ENCODE results near the gene C1QTNF2.

Gene C1QTNF2

GRCh38 chr5:160397492-160397891 is 27.1 kb upstream of the C1QTNF2 start:
- H3K36me3 ChIP-seq (replicated peaks in 1 of 2; ENCODE audit: control insufficient read depth in 2 of 2, insufficient read depth in 2 of 2, low read length in 2 of 2), result peaks cover 3 to 63% of the 10 kb centered on the region in 2 donors
- H2AFZ ChIP-seq (ENCODE audit: low read length), result no peak overlapping the region
- no peak overlapping the region for H3K18ac ChIP-seq (ENCODE audit: low read length)
- no peak overlapping the region for H4K8ac ChIP-seq (ENCODE audit: low read depth, low read length)
- no peak overlapping the region for H2BK5ac ChIP-seq (ENCODE audit: low read length)
- H3K27me3 ChIP-seq (ENCODE audit: control insufficient read depth in 3 of 3, insufficient read depth in 3 of 3, low read depth in 1 of 3, low read length in 3 of 3), result no peaks in the 10 kb centered on the region
- H2BK12ac ChIP-seq (ENCODE audit: low read length), result no peak overlapping the region
- H2BK15ac ChIP-seq (ENCODE audit: low read length), result no peak overlapping the region
- H3K4me2 ChIP-seq (ENCODE audit: insufficient read depth, low read length, poor library complexity, severe bottlenecking), result no peak overlapping the region
- no peak overlapping the region for H2BK120ac ChIP-seq (ENCODE audit: low read depth, low read length)
- H3K14ac ChIP-seq (ENCODE audit: low read length), result no peak overlapping the region
- no CpG with 5 or more reads among the region's 1 CpG for WGBS, 2 donors (ENCODE audit: extremely low coverage in 2 of 2, insufficient read length in 2 of 2, insufficient replicate concordance in 1 of 2)
- H3K23ac ChIP-seq (ENCODE audit: low read depth, low read length, poor library complexity), result no peak overlapping the region
- no peak overlapping the region for H2AK5ac ChIP-seq (ENCODE audit: low read depth, low read length)
- H4K91ac ChIP-seq (ENCODE audit: low read depth, low read length, poor library complexity), result no peak overlapping the region
- H3K4me3 ChIP-seq (ENCODE audit: low read length in 2 of 2), result no peak overlapping the region
- no peak overlapping the region for H3K9ac ChIP-seq (ENCODE audit: low read depth, low read length, poor library complexity)
- no peaks in the 10 kb centered on the region for H3K4me1 ChIP-seq (ENCODE audit: control insufficient read depth in 2 of 2, insufficient read depth in 1 of 2, low read depth in 1 of 2, low read length in 2 of 2)
- no peaks in the 10 kb centered on the region for H3K9me3 ChIP-seq (replicated peaks in 1 of 2; ENCODE audit: control insufficient read depth in 2 of 2, insufficient read depth in 1 of 2, low read depth in 1 of 2, low read length in 2 of 2)
- H3K4ac ChIP-seq (ENCODE audit: low read length), result no peak overlapping the region
- no peaks in the 10 kb centered on the region for H3K79me1 ChIP-seq (ENCODE audit: low read depth, low read length)
- H3K27ac ChIP-seq (replicated peaks; ENCODE audit: low read length), result no peak overlapping the region
- DNase-seq (ENCODE audit: low spot score), result no peak

GRCh38 chr5:160395111-160395510 is 24.7 kb upstream of the C1QTNF2 start:
- no CpG with 5 or more reads among the region's 7 CpGs for WGBS, 2 donors (ENCODE audit: extremely low coverage in 2 of 2, insufficient read length in 2 of 2, insufficient replicate concordance in 1 of 2)
- Histone ChIP-seq H2AFZ (ENCODE audit: low read length) (no peak overlapping the region), H2BK120ac (ENCODE audit: low read depth, low read length) (no peak overlapping the region), H3K4me3 (ENCODE audit: low read length in 2 of 2) (no peak overlapping the region), H2BK12ac (ENCODE audit: low read length) (no peak overlapping the region), H2BK15ac (ENCODE audit: low read length) (no peak overlapping the region), H3K23ac (ENCODE audit: low read depth, low read length, poor library complexity) (no peak overlapping the region), H4K8ac (ENCODE audit: low read depth, low read length) (no peak overlapping the region), H3K4me2 (ENCODE audit: insufficient read depth, low read length, poor library complexity, severe bottlenecking) (no peak overlapping the region), H3K27me3 (ENCODE audit: control insufficient read depth in 3 of 3, insufficient read depth in 3 of 3, low read depth in 1 of 3, low read length in 3 of 3) (no peaks in the 10 kb centered on the region), H3K27ac (replicated peaks; ENCODE audit: low read length) (no peak overlapping the region), H3K4me1 (ENCODE audit: control insufficient read depth in 2 of 2, insufficient read depth in 1 of 2, low read depth in 1 of 2, low read length in 2 of 2) (no peaks in the 10 kb centered on the region), H3K9ac (ENCODE audit: low read depth, low read length, poor library complexity) (no peak overlapping the region), H3K79me1 (ENCODE audit: low read depth, low read length) (no peaks in the 10 kb centered on the region), H2BK5ac (ENCODE audit: low read length) (no peak overlapping the region), H3K14ac (ENCODE audit: low read length) (no peak overlapping the region), H2AK5ac (ENCODE audit: low read depth, low read length) (no peak overlapping the region), H3K18ac (ENCODE audit: low read length) (no peak overlapping the region), H3K4ac (ENCODE audit: low read length) (no peak overlapping the region), H4K91ac (ENCODE audit: low read depth, low read length, poor library complexity) (no peak overlapping the region), H3K36me3 (replicated peaks in 1 of 2; ENCODE audit: control insufficient read depth in 2 of 2, insufficient read depth in 2 of 2, low read length in 2 of 2) (peaks cover 3 to 46% of the 10 kb centered on the region in 2 donors), H3K9me3 (replicated peaks in 1 of 2; ENCODE audit: control insufficient read depth in 2 of 2, insufficient read depth in 1 of 2, low read depth in 1 of 2, low read length in 2 of 2) (no peaks in the 10 kb centered on the region)
- DNase-seq (ENCODE audit: low spot score), result no peak

- no peak overlapping the region for H3K27ac ChIP-seq (replicated peaks; ENCODE audit: low read length)
- H3K27me3 ChIP-seq (ENCODE audit: control insufficient read depth in 3 of 3, insufficient read depth in 3 of 3, low read depth in 1 of 3, low read length in 3 of 3), result no peaks in the 10 kb centered on the region
- H2AK5ac ChIP-seq (ENCODE audit: low read depth, low read length), result no peak overlapping the region
- no peak overlapping the region for H4K91ac ChIP-seq (ENCODE audit: low read depth, low read length, poor library complexity)
- no peaks in the 10 kb centered on the region for H3K79me1 ChIP-seq (ENCODE audit: low read depth, low read length)
- no peaks in the 10 kb centered on the region for H3K4me1 ChIP-seq (ENCODE audit: control insufficient read depth in 2 of 2, insufficient read depth in 1 of 2, low read depth in 1 of 2, low read length in 2 of 2)
- H2BK15ac ChIP-seq (ENCODE audit: low read length), result no peak overlapping the region
- H2AFZ ChIP-seq (ENCODE audit: low read length), result no peak overlapping the region
- H3K23ac ChIP-seq (ENCODE audit: low read depth, low read length, poor library complexity), result no peak overlapping the region
- H3K4me3 ChIP-seq (ENCODE audit: low read length in 2 of 2), result no peak overlapping the region
- H2BK12ac ChIP-seq (ENCODE audit: low read length), result no peak overlapping the region
- no peak overlapping the region for H3K9ac ChIP-seq (ENCODE audit: low read depth, low read length, poor library complexity)
- H3K18ac ChIP-seq (ENCODE audit: low read length), result no peak overlapping the region
- no peak for DNase-seq (ENCODE audit: low spot score)
- H4K8ac ChIP-seq (ENCODE audit: low read depth, low read length), result no peak overlapping the region
- no peak overlapping the region for H3K4me2 ChIP-seq (ENCODE audit: insufficient read depth, low read length, poor library complexity, severe bottlenecking)
- H3K4ac ChIP-seq (ENCODE audit: low read length), result no peak overlapping the region
- peaks cover 3 to 39% of the 10 kb centered on the region in 2 donors for H3K36me3 ChIP-seq (replicated peaks in 1 of 2; ENCODE audit: control insufficient read depth in 2 of 2, insufficient read depth in 2 of 2, low read length in 2 of 2)
- no peak overlapping the region for H2BK5ac ChIP-seq (ENCODE audit: low read length)
- no peak overlapping the region for H3K14ac ChIP-seq (ENCODE audit: low read length)
- no peak overlapping the region for H2BK120ac ChIP-seq (ENCODE audit: low read depth, low read length)
- no CpG with 5 or more reads among the region's 8 CpGs for WGBS, 2 donors (ENCODE audit: extremely low coverage in 2 of 2, insufficient read length in 2 of 2, insufficient replicate concordance in 1 of 2)
- peaks cover 3 to 17% of the 10 kb centered on the region in 2 donors for H3K9me3 ChIP-seq (replicated peaks in 1 of 2; ENCODE audit: control insufficient read depth in 2 of 2, insufficient read depth in 1 of 2, low read depth in 1 of 2, low read length in 2 of 2)
Measured at GRCh38 chr5:160390787-160391696, 20.6 kb upstream of the C1QTNF2 start.

GRCh38 chr5:160387445-160387844 is 17.0 kb upstream of the C1QTNF2 start:
- no peak overlapping the region for H3K4me2 ChIP-seq (ENCODE audit: insufficient read depth, low read length, poor library complexity, severe bottlenecking)
- no peak overlapping the region for H3K4me3 ChIP-seq (ENCODE audit: low read length in 2 of 2)
- no peak overlapping the region for H2BK12ac ChIP-seq (ENCODE audit: low read length)
- H3K4ac ChIP-seq (ENCODE audit: low read length), result no peak overlapping the region
- H4K91ac ChIP-seq (ENCODE audit: low read depth, low read length, poor library complexity), result no peak overlapping the region
- no peak overlapping the region for H3K18ac ChIP-seq (ENCODE audit: low read length)
- H3K27ac ChIP-seq (replicated peaks; ENCODE audit: low read length), result no peak overlapping the region
- no peak overlapping the region for H2BK15ac ChIP-seq (ENCODE audit: low read length)
- no peak overlapping the region for H2BK5ac ChIP-seq (ENCODE audit: low read length)
- H3K23ac ChIP-seq (ENCODE audit: low read depth, low read length, poor library complexity), result no peak overlapping the region
- peaks cover 3 to 17% of the 10 kb centered on the region in 2 donors for H3K9me3 ChIP-seq (replicated peaks in 1 of 2; ENCODE audit: control insufficient read depth in 2 of 2, insufficient read depth in 1 of 2, low read depth in 1 of 2, low read length in 2 of 2)
- H4K8ac ChIP-seq (ENCODE audit: low read depth, low read length), result no peak overlapping the region
- no peak overlapping the region for H3K9ac ChIP-seq (ENCODE audit: low read depth, low read length, poor library complexity)
- no peak overlapping the region for H2BK120ac ChIP-seq (ENCODE audit: low read depth, low read length)
- H3K27me3 ChIP-seq (ENCODE audit: control insufficient read depth in 3 of 3, insufficient read depth in 3 of 3, low read depth in 1 of 3, low read length in 3 of 3), result no peaks in the 10 kb centered on the region
- no peak overlapping the region for H2AK5ac ChIP-seq (ENCODE audit: low read depth, low read length)
- H3K36me3 ChIP-seq (replicated peaks in 1 of 2; ENCODE audit: control insufficient read depth in 2 of 2, insufficient read depth in 2 of 2, low read length in 2 of 2), result peaks cover 0 to 6% of the 10 kb centered on the region in 2 donors
- no peak overlapping the region for H2AFZ ChIP-seq (ENCODE audit: low read length)
- no peaks in the 10 kb centered on the region for H3K79me1 ChIP-seq (ENCODE audit: low read depth, low read length)
- H3K14ac ChIP-seq (ENCODE audit: low read length), result no peak overlapping the region
- no peak for DNase-seq (ENCODE audit: low spot score)
- H3K4me1 ChIP-seq (ENCODE audit: control insufficient read depth in 2 of 2, insufficient read depth in 1 of 2, low read depth in 1 of 2, low read length in 2 of 2), result no peaks in the 10 kb centered on the region
- WGBS, 2 donors (ENCODE audit: extremely low coverage in 2 of 2, insufficient read length in 2 of 2, insufficient replicate concordance in 1 of 2), result no CpG with 5 or more reads among the region's 1 CpG
